Central memory CD8-positive, alpha-beta T cell (primary cell): Measurements from ENCODE around the gene TMEM183A.

ENCODE experiments used
- ATAC-seq: fragments of 150-1000 bp; cut with Tn5 transposase; replicated peaks from 2 replicates; pipeline ENCODE4 v1.10.0; 2022; ENCODE audit warnings: mild to moderate bottlenecking, moderate FRiP score, moderate number of reproducible peaks; ENCODE audit not compliant: poor library complexity, severe bottlenecking; ENCODE audit errors: extremely low read depth
- DNase-seq, 2 donors: peaks; one replicate each; pipeline ENCODE4 v3.0.0; 2021; ENCODE audit warnings: low spot score in 2 of 2
- H3K27ac Mint-ChIP-seq: one replicate; pipeline ENCODE4 v1.8.0; 2022; ENCODE audit warnings: low read depth, mild to moderate bottlenecking, moderate library complexity, mixed read lengths
- H3K27me3 Mint-ChIP-seq: one replicate; pipeline ENCODE4 v1.8.0; 2022; ENCODE audit warnings: mixed read lengths
- H3K36me3 Mint-ChIP-seq: one replicate; pipeline ENCODE4 v1.8.0; 2022; ENCODE audit warnings: mild to moderate bottlenecking, moderate library complexity, mixed read lengths; ENCODE audit not compliant: insufficient read depth
- H3K4me1 Mint-ChIP-seq: one replicate; pipeline ENCODE4 v1.8.0; 2022; ENCODE audit warnings: mixed read lengths
- H3K4me3 Mint-ChIP-seq: one replicate; pipeline ENCODE4 v1.8.0; 2022; ENCODE audit warnings: mild to moderate bottlenecking, moderate library complexity, mixed read lengths
- H3K9me3 Mint-ChIP-seq: one replicate; pipeline ENCODE4 v1.8.0; 2022; ENCODE audit warnings: mixed read lengths

Gene TMEM183A

GRCh38 chr1:203057911-203058675 is 50.9 kb downstream of the TMEM183A start:
- Mint-ChIP-seq H3K36me3 (peaks cover 2% of the 10 kb centered on the region), H3K27ac (no peak overlapping the region), H3K27me3 (peaks cover 58% of the 10 kb centered on the region), H3K4me3 (no peak overlapping the region), H3K9me3 (no peaks in the 10 kb centered on the region), H3K4me1 (no peaks in the 10 kb centered on the region)
- ATAC-seq (no peak), DNase-seq (no peak)

- Mint-ChIP-seq H3K4me3 (no peak overlapping the region), H3K4me1 (no peaks in the 10 kb centered on the region), H3K9me3 (no peaks in the 10 kb centered on the region), H3K27ac (no peak overlapping the region), H3K36me3 (peaks cover 2% of the 10 kb centered on the region), H3K27me3 (peaks cover 58% of the 10 kb centered on the region)
- DNase-seq: no peak
- no peak for ATAC-seq
These were observed 51.4 kb downstream of the TMEM183A start for GRCh38 chr1:203058676-203058935.

GRCh38 chr1:203059485-203059884 is 52.3 kb downstream of the TMEM183A start:
- H3K27me3 Mint-ChIP-seq: peaks cover 58% of the 10 kb centered on the region
- H3K9me3 Mint-ChIP-seq: no peaks in the 10 kb centered on the region
- ATAC-seq: no peak
- H3K36me3 Mint-ChIP-seq: peaks cover 2% of the 10 kb centered on the region
- H3K27ac Mint-ChIP-seq: no peak overlapping the region
- no peak overlapping the region for H3K4me3 Mint-ChIP-seq
- no peaks in the 10 kb centered on the region for H3K4me1 Mint-ChIP-seq
- DNase-seq: no peak

GRCh38 chr1:203060115-203060514 is 52.9 kb downstream of the TMEM183A start:
- Mint-ChIP-seq H3K9me3 (no peaks in the 10 kb centered on the region), H3K27ac (no peak overlapping the region), H3K27me3 (peaks cover 51% of the 10 kb centered on the region), H3K36me3 (peaks cover 2% of the 10 kb centered on the region), H3K4me1 (no peaks in the 10 kb centered on the region), H3K4me3 (no peak overlapping the region)
- no peak for DNase-seq
- no peak for ATAC-seq

- no peaks in the 10 kb centered on the region for H3K9me3 Mint-ChIP-seq
- DNase-seq (no peak), ATAC-seq (no peak)
- no peak overlapping the region for H3K27ac Mint-ChIP-seq
- H3K4me3 Mint-ChIP-seq: no peak overlapping the region
- H3K36me3 Mint-ChIP-seq: no peaks in the 10 kb centered on the region
- peaks cover 38% of the 10 kb centered on the region for H3K27me3 Mint-ChIP-seq
- H3K4me1 Mint-ChIP-seq: no peaks in the 10 kb centered on the region
These were observed 56.1 kb downstream of the TMEM183A start for GRCh38 chr1:203063287-203063686.

GRCh38 chr1:203065191-203065590 is 58.0 kb downstream of the TMEM183A start:
- Mint-ChIP-seq H3K27me3 (peaks cover 37% of the 10 kb centered on the region), H3K4me3 (no peak overlapping the region), H3K27ac (no peak overlapping the region), H3K4me1 (no peaks in the 10 kb centered on the region), H3K36me3 (no peaks in the 10 kb centered on the region), H3K9me3 (no peaks in the 10 kb centered on the region)
- ATAC-seq (no peak), DNase-seq (no peak)

GRCh38 chr1:203065986-203066385 is 58.8 kb downstream of the TMEM183A start:
- no peak for ATAC-seq
- DNase-seq: no peak
- Mint-ChIP-seq H3K36me3 (peaks cover 2% of the 10 kb centered on the region), H3K27ac (no peak overlapping the region), H3K4me1 (no peaks in the 10 kb centered on the region), H3K9me3 (no peaks in the 10 kb centered on the region), H3K27me3 (peaks cover 31% of the 10 kb centered on the region), H3K4me3 (no peak overlapping the region)

- no peak for DNase-seq
- Mint-ChIP-seq H3K4me3 (no peak overlapping the region), H3K36me3 (peaks cover 2% of the 10 kb centered on the region), H3K27ac (no peak overlapping the region), H3K4me1 (no peaks in the 10 kb centered on the region), H3K9me3 (no peaks in the 10 kb centered on the region), H3K27me3 (peaks cover 25% of the 10 kb centered on the region)
- ATAC-seq: no peak
These were observed 59.8 kb downstream of the TMEM183A start for GRCh38 chr1:203066965-203067364.

- Mint-ChIP-seq H3K36me3 (peaks cover 2% of the 10 kb centered on the region), H3K27me3 (peaks cover 44% of the 10 kb centered on the region), H3K27ac (no peak overlapping the region), H3K4me1 (no peaks in the 10 kb centered on the region), H3K4me3 (no peak overlapping the region), H3K9me3 (no peaks in the 10 kb centered on the region)
- no peak for DNase-seq
- no peak for ATAC-seq
These were observed 62.0 kb downstream of the TMEM183A start for GRCh38 chr1:203069030-203069747.

- ATAC-seq: no peak
- Mint-ChIP-seq H3K27me3 (peaks cover 61% of the 10 kb centered on the region), H3K36me3 (peaks cover 2% of the 10 kb centered on the region), H3K9me3 (no peaks in the 10 kb centered on the region), H3K4me3 (no peak overlapping the region), H3K4me1 (peaks cover 6% of the 10 kb centered on the region), H3K27ac (no peak overlapping the region)
- DNase-seq: no peak
These were observed 64.9 kb downstream of the TMEM183A start for GRCh38 chr1:203072002-203072602.

GRCh38 chr1:203072911-203073310 is 65.7 kb downstream of the TMEM183A start:
- Mint-ChIP-seq H3K27ac (no peak overlapping the region), H3K9me3 (no peaks in the 10 kb centered on the region), H3K36me3 (peaks cover 2% of the 10 kb centered on the region), H3K27me3 (peaks cover 61% of the 10 kb centered on the region), H3K4me3 (no peak overlapping the region), H3K4me1 (peaks cover 6% of the 10 kb centered on the region)
- no peak for ATAC-seq
- DNase-seq: no peak

GRCh38 chr1:203073469-203073868 is 66.3 kb downstream of the TMEM183A start:
- Mint-ChIP-seq H3K4me1 (peaks cover 6% of the 10 kb centered on the region), H3K4me3 (no peak overlapping the region), H3K9me3 (no peaks in the 10 kb centered on the region), H3K36me3 (peaks cover 2% of the 10 kb centered on the region), H3K27ac (no peak overlapping the region), H3K27me3 (peaks cover 63% of the 10 kb centered on the region)
- ATAC-seq (no peak), DNase-seq (no peak)
